K562 (cell line): ENCODE data around the gene SETDB1. TPM values are rescaled to one million over a fixed set of nuclear protein-coding genes. Genes with fewer than 3 reads are reported as not detected.

Source experiments
- CCNT2 ChIP-seq: IDR thresholded peaks from 2 replicates; pipeline ENCODE4 v1.6.1; 2011; ENCODE audit warnings: borderline replicate concordance, low read depth, mild to moderate bottlenecking, moderate library complexity, mixed read lengths, low read length; ENCODE audit not compliant: insufficient read length; ENCODE audit errors: extremely low read depth
- E2F5 ChIP-seq: sonication (generic); formaldehyde crosslinking; IDR thresholded peaks from 2 replicates; pipeline ENCODE4 v1.8.0; 2022; ENCODE audit warnings: mild to moderate bottlenecking, missing genetic modification reagents
- FIP1L1 ChIP-seq: fragments of 200-400 bp; formaldehyde crosslinking; IDR thresholded peaks from 2 replicates; pipeline ENCODE4 v1.6.1; 2018; ENCODE audit warnings: mild to moderate bottlenecking, low read depth, low read length; ENCODE audit not compliant: poor library complexity, severe bottlenecking
- FOSL1 ChIP-seq: fragments of 200-800 bp; sonication (Bioruptor generic); conservative IDR thresholded peaks from 2 replicates; pipeline ENCODE4 v1.6.1; 2016; ENCODE audit warnings: missing genetic modification characterization, missing compliant biosample characterization
- PCBP2 ChIP-seq: fragments of 200-400 bp; formaldehyde crosslinking; IDR thresholded peaks from 2 replicates; pipeline ENCODE4 v1.6.1; 2018; ENCODE audit warnings: low read length, low read depth, mild to moderate bottlenecking, moderate library complexity; ENCODE audit not compliant: poor library complexity, severe bottlenecking
- ZNF609 ChIP-seq: sonication (generic); formaldehyde crosslinking; IDR thresholded peaks from 2 replicates; pipeline ENCODE4 v1.8.1; 2023; ENCODE audit warnings: missing genetic modification reagents, mild to moderate bottlenecking, borderline replicate concordance
- polyA plus RNA-seq, 8 experiments: library from polyadenylated mRNA; depleted of rRNA in 4 of 8; stranded (reverse) in 5 of 8; unstranded in 3 of 8; fragments of >200 nt; fragmentation: Nextera tagmentation in 2 of 8; fragmentation: Illumina TruSeq in 1 of 8; extraction: Ambion mirVana in 2 of 8; extraction: Trizol in 1 of 8; gene quantifications; 2 replicates each; pipeline versions ENCODE4 v1.2.1 to v1.2.3, GENCODE V29; 2011 to 2014; ENCODE audit warnings: inconsistent platforms in 1 of 8, missing spikeins in 1 of 8
- total RNA-seq, 7 experiments: library from RNA; depleted of rRNA in 6 of 7; stranded (reverse); fragments of >200 nt in 6 of 7; fragmentation: Illumina TruSeq in 2 of 7; extraction: Trizol in 2 of 7; gene quantifications; 2 replicates each; pipeline versions ENCODE4 v1.2.1 to v1.2.3, GENCODE V29; 2011 to 2021; ENCODE audit warnings: low replicate concordance in 1 of 7
- TF ChIP-seq, protein P1 (sequence below): fragments of 450-650 bp; IDR thresholded peaks from 2 replicates; pipeline ENCODE4 v1.6.1; 2016; ENCODE audit warnings: mild to moderate bottlenecking, moderate library complexity

Gene SETDB1
- total and polyA plus RNA-seq, 9 of the 15 experiments (the other 6 are each of a cell fraction or from before 2014, with no cell fraction given), result 21.5 to 64.4 (median 42.0) TPM

- TF ChIP-seq, protein P1, sequence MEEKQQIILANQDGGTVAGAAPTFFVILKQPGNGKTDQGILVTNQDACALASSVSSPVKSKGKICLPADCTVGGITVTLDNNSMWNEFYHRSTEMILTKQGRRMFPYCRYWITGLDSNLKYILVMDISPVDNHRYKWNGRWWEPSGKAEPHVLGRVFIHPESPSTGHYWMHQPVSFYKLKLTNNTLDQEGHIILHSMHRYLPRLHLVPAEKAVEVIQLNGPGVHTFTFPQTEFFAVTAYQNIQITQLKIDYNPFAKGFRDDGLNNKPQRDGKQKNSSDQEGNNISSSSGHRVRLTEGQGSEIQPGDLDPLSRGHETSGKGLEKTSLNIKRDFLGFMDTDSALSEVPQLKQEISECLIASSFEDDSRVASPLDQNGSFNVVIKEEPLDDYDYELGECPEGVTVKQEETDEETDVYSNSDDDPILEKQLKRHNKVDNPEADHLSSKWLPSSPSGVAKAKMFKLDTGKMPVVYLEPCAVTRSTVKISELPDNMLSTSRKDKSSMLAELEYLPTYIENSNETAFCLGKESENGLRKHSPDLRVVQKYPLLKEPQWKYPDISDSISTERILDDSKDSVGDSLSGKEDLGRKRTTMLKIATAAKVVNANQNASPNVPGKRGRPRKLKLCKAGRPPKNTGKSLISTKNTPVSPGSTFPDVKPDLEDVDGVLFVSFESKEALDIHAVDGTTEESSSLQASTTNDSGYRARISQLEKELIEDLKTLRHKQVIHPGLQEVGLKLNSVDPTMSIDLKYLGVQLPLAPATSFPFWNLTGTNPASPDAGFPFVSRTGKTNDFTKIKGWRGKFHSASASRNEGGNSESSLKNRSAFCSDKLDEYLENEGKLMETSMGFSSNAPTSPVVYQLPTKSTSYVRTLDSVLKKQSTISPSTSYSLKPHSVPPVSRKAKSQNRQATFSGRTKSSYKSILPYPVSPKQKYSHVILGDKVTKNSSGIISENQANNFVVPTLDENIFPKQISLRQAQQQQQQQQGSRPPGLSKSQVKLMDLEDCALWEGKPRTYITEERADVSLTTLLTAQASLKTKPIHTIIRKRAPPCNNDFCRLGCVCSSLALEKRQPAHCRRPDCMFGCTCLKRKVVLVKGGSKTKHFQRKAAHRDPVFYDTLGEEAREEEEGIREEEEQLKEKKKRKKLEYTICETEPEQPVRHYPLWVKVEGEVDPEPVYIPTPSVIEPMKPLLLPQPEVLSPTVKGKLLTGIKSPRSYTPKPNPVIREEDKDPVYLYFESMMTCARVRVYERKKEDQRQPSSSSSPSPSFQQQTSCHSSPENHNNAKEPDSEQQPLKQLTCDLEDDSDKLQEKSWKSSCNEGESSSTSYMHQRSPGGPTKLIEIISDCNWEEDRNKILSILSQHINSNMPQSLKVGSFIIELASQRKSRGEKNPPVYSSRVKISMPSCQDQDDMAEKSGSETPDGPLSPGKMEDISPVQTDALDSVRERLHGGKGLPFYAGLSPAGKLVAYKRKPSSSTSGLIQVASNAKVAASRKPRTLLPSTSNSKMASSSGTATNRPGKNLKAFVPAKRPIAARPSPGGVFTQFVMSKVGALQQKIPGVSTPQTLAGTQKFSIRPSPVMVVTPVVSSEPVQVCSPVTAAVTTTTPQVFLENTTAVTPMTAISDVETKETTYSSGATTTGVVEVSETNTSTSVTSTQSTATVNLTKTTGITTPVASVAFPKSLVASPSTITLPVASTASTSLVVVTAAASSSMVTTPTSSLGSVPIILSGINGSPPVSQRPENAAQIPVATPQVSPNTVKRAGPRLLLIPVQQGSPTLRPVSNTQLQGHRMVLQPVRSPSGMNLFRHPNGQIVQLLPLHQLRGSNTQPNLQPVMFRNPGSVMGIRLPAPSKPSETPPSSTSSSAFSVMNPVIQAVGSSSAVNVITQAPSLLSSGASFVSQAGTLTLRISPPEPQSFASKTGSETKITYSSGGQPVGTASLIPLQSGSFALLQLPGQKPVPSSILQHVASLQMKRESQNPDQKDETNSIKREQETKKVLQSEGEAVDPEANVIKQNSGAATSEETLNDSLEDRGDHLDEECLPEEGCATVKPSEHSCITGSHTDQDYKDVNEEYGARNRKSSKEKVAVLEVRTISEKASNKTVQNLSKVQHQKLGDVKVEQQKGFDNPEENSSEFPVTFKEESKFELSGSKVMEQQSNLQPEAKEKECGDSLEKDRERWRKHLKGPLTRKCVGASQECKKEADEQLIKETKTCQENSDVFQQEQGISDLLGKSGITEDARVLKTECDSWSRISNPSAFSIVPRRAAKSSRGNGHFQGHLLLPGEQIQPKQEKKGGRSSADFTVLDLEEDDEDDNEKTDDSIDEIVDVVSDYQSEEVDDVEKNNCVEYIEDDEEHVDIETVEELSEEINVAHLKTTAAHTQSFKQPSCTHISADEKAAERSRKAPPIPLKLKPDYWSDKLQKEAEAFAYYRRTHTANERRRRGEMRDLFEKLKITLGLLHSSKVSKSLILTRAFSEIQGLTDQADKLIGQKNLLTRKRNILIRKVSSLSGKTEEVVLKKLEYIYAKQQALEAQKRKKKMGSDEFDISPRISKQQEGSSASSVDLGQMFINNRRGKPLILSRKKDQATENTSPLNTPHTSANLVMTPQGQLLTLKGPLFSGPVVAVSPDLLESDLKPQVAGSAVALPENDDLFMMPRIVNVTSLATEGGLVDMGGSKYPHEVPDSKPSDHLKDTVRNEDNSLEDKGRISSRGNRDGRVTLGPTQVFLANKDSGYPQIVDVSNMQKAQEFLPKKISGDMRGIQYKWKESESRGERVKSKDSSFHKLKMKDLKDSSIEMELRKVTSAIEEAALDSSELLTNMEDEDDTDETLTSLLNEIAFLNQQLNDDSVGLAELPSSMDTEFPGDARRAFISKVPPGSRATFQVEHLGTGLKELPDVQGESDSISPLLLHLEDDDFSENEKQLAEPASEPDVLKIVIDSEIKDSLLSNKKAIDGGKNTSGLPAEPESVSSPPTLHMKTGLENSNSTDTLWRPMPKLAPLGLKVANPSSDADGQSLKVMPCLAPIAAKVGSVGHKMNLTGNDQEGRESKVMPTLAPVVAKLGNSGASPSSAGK, result peak; percentile 77
- TF ChIP-seq PCBP2 (no peak), CCNT2 (peak; percentile 91), ZNF609 (CRISPR knock-in tag) (peak; percentile 37; the same call in 1 of the 2 replicates), FOSL1 (tag) (peak; percentile 40; the same call in 1 of the 2 replicates), E2F5 (no peak), FIP1L1 (no peak)
These were observed 82.4 kb downstream of the SETDB1 start, which contains the start of gene PRUNE1 (continued) for GRCh38 chr1:151008244-151009205.
